ENCODE data around the gene ERCC6L2. TPM values are rescaled to one million over a fixed set of nuclear protein-coding genes. Genes with fewer than 3 reads are reported as not detected.

The ERCC6L2 gene
- polyA plus RNA-seq, 1 of the 3 experiments (the other 2 are of a cell fraction), result 10.0 TPM

DNA sequence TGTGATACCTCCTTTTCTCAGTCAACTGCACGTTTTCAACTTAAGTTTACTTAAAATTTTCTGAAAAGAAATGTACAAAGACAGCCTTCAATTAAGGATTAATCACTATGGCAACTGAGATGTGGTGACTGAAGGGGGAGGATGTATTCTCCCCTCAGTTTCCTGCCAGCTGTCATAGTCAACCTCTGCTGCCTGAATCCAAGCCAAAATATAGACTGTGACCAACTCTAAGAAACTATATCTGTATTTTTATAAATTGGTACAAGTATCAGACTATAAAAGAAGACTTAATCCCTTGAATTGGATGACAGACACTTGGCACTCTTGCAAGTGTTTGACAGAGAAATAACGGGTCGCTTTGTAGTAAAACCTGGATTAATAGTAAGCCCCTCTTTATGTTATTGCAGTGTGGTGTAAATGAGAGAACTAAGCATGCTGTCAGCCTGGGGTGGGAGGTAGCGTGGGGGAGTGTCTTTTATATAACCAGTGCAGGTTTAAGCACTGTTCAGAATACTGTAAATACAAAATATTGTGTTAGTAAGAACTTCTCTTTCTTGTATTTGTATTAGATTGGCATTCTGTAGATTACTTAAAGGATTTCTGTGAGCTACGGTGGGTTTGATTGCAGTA is 106.4 kb downstream of the ERCC6L2 start:
- Histone ChIP-seq H2AFZ (ENCODE audit: low read depth) (no peak overlapping the region), H4K20me1 (ENCODE audit: insufficient read depth) (no peaks in the 10 kb centered on the region), H3F3A (replicated peaks; ENCODE audit: insufficient read depth) (no peaks in the 10 kb centered on the region), H3K9me3 (no peaks in the 10 kb centered on the region), H3K36me3 (replicated peaks in 1 of 2; ENCODE audit: control insufficient read depth in 1 of 2, insufficient read depth in 2 of 2, low read length in 1 of 2) (peaks cover 42 to 59% of the 10 kb centered on the region in 2 experiments), H3K9me2 (no peaks in the 10 kb centered on the region), H3K79me2 (ENCODE audit: insufficient read depth) (no peaks in the 10 kb centered on the region), H3K4me1 (ENCODE audit: control insufficient read depth in 1 of 2, insufficient read depth in 2 of 2, low read depth in 1 of 2, low read length in 1 of 2) (peaks cover 0 to 6% of the 10 kb centered on the region in 2 experiments; a peak in 3 of 4 replicates), H3K4me2 (no peak overlapping the region), H3K27me3 (ENCODE audit: insufficient read depth) (no peaks in the 10 kb centered on the region), H3K4me3 (ENCODE audit: low read depth in 2 of 2, low read length in 1 of 2) (no peak overlapping the region), H3K27ac (ENCODE audit: low read depth in 2 of 2, low read length in 1 of 2) (no peak overlapping the region), H3K9ac (no peak overlapping the region)
- TF ChIP-seq CHD2 (IDR thresholded peaks at IDR 0.05; ENCODE audit: low read length, partially characterized antibody), result no peak
- TF ChIP-seq ELF1 (IDR thresholded peaks at IDR 0.05), result no peak
- TF ChIP-seq, protein P1, sequence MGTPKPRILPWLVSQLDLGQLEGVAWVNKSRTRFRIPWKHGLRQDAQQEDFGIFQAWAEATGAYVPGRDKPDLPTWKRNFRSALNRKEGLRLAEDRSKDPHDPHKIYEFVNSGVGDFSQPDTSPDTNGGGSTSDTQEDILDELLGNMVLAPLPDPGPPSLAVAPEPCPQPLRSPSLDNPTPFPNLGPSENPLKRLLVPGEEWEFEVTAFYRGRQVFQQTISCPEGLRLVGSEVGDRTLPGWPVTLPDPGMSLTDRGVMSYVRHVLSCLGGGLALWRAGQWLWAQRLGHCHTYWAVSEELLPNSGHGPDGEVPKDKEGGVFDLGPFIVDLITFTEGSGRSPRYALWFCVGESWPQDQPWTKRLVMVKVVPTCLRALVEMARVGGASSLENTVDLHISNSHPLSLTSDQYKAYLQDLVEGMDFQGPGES (IDR thresholded peaks at IDR 0.05; ENCODE audit: low read depth, low read length), result no peak
- no peak for TF ChIP-seq FOSL2 (IDR thresholded peaks at IDR 0.05; ENCODE audit: borderline replicate concordance, low read depth)
- TF ChIP-seq SIN3A (IDR thresholded peaks at IDR 0.05; ENCODE audit: borderline replicate concordance, low read depth, low read length), result no peak
- TF ChIP-seq NRF1 (IDR thresholded peaks at IDR 0.05; ENCODE audit: low read depth, low read length), result no peak
- TF ChIP-seq YY1 (IDR thresholded peaks at IDR 0.05; ENCODE audit: low read depth), result no peak
- TF ChIP-seq NFIC (IDR thresholded peaks at IDR 0.05; ENCODE audit: borderline replicate concordance), result no peak
- TF ChIP-seq GATA2 (CRISPR knock-in tag; IDR thresholded peaks at IDR 0.05), result no peak
- DNase-seq, result no peak
- WGBS (ENCODE audit: low lambda C conversion rate), result 78% methylated on average over 5 of the region's 5 CpGs
- CTCF ChIA-PET, result interaction anchor here (1.2 kb wide), 1 partner anchor 236 kb away, joined by 3 read pairs; no protein-coding TSS in a partner anchor
- POLR2A ChIA-PET, result no interaction called here

DNA sequence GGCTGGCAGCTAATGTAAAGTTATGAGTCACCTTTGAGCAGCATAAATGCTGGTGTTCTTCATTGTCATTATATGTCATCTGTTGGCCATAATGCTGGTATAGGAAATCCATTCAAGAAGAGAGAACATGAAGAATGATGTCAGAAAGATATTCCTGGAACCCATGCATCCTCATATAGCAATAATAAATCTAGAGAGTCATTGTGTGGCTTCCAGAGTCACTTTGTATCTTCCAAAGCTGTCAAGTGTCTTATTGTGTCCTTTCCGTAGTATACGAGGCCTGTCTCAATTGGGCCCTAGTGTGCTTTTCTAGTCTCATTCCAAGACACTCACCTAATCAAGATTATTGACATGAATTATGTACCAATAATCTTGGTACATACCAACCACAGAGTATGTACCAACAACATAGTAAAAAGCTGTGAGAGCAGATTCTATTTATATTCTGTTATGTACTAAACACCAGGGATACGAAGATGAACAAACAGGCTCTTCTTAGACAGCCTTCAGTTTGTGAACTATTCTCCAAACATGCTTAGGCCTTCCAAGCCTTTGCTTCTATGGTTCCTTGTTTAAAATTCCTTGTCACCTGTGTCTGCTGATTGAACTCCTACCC is 110.1 kb downstream of the ERCC6L2 start:
- H3K79me2 ChIP-seq (ENCODE audit: insufficient read depth), result no peaks in the 10 kb centered on the region
- H3K27me3 ChIP-seq (ENCODE audit: insufficient read depth), result no peaks in the 10 kb centered on the region
- no peak overlapping the region for H3K4me2 ChIP-seq
- POLR2A ChIA-PET, result no interaction called here
- no peaks in the 10 kb centered on the region for H4K20me1 ChIP-seq (ENCODE audit: insufficient read depth)
- DNase-seq, result no peak
- no peaks in the 10 kb centered on the region for H3F3A ChIP-seq (replicated peaks; ENCODE audit: insufficient read depth)
- WGBS (ENCODE audit: low lambda C conversion rate), result 98% methylated on average over 3 of the region's 3 CpGs
- H3K4me1 ChIP-seq (ENCODE audit: control insufficient read depth in 1 of 2, insufficient read depth in 2 of 2, low read depth in 1 of 2, low read length in 1 of 2), result peaks cover 0 to 6% of the 10 kb centered on the region in 2 experiments; a peak in 3 of 4 replicates
- H3K27ac ChIP-seq (ENCODE audit: low read depth in 2 of 2, low read length in 1 of 2), result no peak overlapping the region
- TF ChIP-seq, protein P2, sequence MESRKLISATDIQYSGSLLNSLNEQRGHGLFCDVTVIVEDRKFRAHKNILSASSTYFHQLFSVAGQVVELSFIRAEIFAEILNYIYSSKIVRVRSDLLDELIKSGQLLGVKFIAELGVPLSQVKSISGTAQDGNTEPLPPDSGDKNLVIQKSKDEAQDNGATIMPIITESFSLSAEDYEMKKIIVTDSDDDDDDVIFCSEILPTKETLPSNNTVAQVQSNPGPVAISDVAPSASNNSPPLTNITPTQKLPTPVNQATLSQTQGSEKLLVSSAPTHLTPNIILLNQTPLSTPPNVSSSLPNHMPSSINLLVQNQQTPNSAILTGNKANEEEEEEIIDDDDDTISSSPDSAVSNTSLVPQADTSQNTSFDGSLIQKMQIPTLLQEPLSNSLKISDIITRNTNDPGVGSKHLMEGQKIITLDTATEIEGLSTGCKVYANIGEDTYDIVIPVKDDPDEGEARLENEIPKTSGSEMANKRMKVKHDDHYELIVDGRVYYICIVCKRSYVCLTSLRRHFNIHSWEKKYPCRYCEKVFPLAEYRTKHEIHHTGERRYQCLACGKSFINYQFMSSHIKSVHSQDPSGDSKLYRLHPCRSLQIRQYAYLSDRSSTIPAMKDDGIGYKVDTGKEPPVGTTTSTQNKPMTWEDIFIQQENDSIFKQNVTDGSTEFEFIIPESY (IDR thresholded peaks at IDR 0.05; ENCODE audit: borderline replicate concordance, low read depth), result no peak
- no peak for TF ChIP-seq RCOR1 (IDR thresholded peaks at IDR 0.05; ENCODE audit: low read length)
- TF ChIP-seq, protein P3, sequence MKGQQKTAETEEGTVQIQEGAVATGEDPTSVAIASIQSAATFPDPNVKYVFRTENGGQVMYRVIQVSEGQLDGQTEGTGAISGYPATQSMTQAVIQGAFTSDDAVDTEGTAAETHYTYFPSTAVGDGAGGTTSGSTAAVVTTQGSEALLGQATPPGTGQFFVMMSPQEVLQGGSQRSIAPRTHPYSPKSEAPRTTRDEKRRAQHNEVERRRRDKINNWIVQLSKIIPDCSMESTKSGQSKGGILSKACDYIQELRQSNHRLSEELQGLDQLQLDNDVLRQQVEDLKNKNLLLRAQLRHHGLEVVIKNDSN (IDR thresholded peaks at IDR 0.05; ENCODE audit: borderline replicate concordance, low read depth), result no peak
- TF ChIP-seq TCF12 (IDR thresholded peaks at IDR 0.05), result no peak
- no peak for TF ChIP-seq EP300 (IDR thresholded peaks at IDR 0.05; ENCODE audit: borderline replicate concordance in 1 of 2, low read depth in 1 of 2, low read length in 1 of 2)
- no peak for TF ChIP-seq FOXM1 (IDR thresholded peaks at IDR 0.05; ENCODE audit: low read depth)
- TF ChIP-seq SMC3 (IDR thresholded peaks at IDR 0.05; ENCODE audit: low read depth, low read length), result no peak
- TF ChIP-seq, protein P4, sequence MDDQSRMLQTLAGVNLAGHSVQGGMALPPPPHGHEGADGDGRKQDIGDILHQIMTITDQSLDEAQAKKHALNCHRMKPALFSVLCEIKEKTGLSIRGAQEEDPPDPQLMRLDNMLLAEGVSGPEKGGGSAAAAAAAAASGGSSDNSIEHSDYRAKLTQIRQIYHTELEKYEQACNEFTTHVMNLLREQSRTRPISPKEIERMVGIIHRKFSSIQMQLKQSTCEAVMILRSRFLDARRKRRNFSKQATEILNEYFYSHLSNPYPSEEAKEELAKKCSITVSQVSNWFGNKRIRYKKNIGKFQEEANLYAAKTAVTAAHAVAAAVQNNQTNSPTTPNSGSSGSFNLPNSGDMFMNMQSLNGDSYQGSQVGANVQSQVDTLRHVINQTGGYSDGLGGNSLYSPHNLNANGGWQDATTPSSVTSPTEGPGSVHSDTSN (IDR thresholded peaks at IDR 0.05), result no peak
- no peak for TF ChIP-seq GABPA (IDR thresholded peaks at IDR 0.05; ENCODE audit: low read depth)
- H3K4me3 ChIP-seq (ENCODE audit: low read depth in 2 of 2, low read length in 1 of 2), result no peak overlapping the region
- H3K9ac ChIP-seq, result no peak overlapping the region
- CTCF ChIA-PET, result no interaction called here
- H3K9me3 ChIP-seq, result no peaks in the 10 kb centered on the region
- H2AFZ ChIP-seq (ENCODE audit: low read depth), result no peak overlapping the region
- H3K9me2 ChIP-seq, result no peaks in the 10 kb centered on the region
- peaks cover 17 to 30% of the 10 kb centered on the region in 2 experiments for H3K36me3 ChIP-seq (replicated peaks in 1 of 2; ENCODE audit: control insufficient read depth in 1 of 2, insufficient read depth in 2 of 2, low read length in 1 of 2)

All from SK-N-SH (cell line).